Brain microvascular endothelial cell (primary cell): ENCODE measurements around the gene GFER.

Experiments
- DNase-seq: peaks from one replicate; pipeline ENCODE4 v3.0.0-alpha.2; 2020
- H3K27ac ChIP-seq: fragments of 250-450 bp; sonication (Bioruptor Pico); 2 replicates; pipeline ENCODE4 v1.5.1; 2020; ENCODE audit warnings: mild to moderate bottlenecking, moderate library complexity
- H3K27me3 ChIP-seq: fragments of 250-450 bp; sonication (Bioruptor Pico); replicated peaks from 2 replicates; pipeline ENCODE4 v1.5.1; 2020; ENCODE audit warnings: mild to moderate bottlenecking
- H3K36me3 ChIP-seq: fragments of 250-450 bp; sonication (Bioruptor Pico); replicated peaks from 2 replicates; pipeline ENCODE4 v1.5.1; 2020; ENCODE audit warnings: mild to moderate bottlenecking
- H3K4me3 ChIP-seq: 2 replicates; pipeline ENCODE4 v1.5.1; 2011; ENCODE audit warnings: low read depth, mild to moderate bottlenecking, control low read depth, low read length, moderate library complexity
- CTCF ChIP-seq: IDR thresholded peaks from 2 replicates; pipeline ENCODE4 v1.5.1; 2011; ENCODE audit warnings: low read depth, mild to moderate bottlenecking, moderate library complexity, low read length, control low read depth, inconsistent platforms; ENCODE audit errors: missing control alignments
- in situ Hi-C: cut with HindIII; loops from 2 replicates; pipeline ENCODE4 v1.10.0; 2017; ENCODE audit warnings: low sequenced_read_pairs, low pct_ligation_motif_present

GFER gene

GRCh38 chr16:2016407-2016922 is 32.5 kb downstream of the GFER start:
- Histone ChIP-seq H3K27me3 (peaks cover 13% of the 10 kb centered on the region), H3K27ac (no peak overlapping the region), H3K36me3 (no peaks in the 10 kb centered on the region), H3K4me3 (no peak overlapping the region)
- no peak for DNase-seq
- in situ Hi-C loops, result no loop called here
- TF ChIP-seq CTCF, result peak; percentile 74

- no peak for DNase-seq
- Histone ChIP-seq H3K36me3 (no peaks in the 10 kb centered on the region), H3K4me3 (peak within 1 kb of the TSS; percentile 39), H3K27me3 (peaks cover 13% of the 10 kb centered on the region), H3K27ac (no peak within 1 kb of the TSS)
- in situ Hi-C loops, result no loop called here
- no peak for TF ChIP-seq CTCF
Observed at GRCh38 chr16:2019518-2019920, 35.5 kb downstream of the GFER start, which contains the start of gene NPW. Gene NPW, plus strand, starts transcription at chr16:2019785.

- H3K27me3 ChIP-seq, result peaks cover 13% of the 10 kb centered on the region
- in situ Hi-C loops, result no loop called here
- DNase-seq, result no peak
- no peak overlapping the region for H3K27ac ChIP-seq
- no peaks in the 10 kb centered on the region for H3K36me3 ChIP-seq
- H3K4me3 ChIP-seq, result peak overlapping the region; percentile 39
- no peak for TF ChIP-seq CTCF
Observed at GRCh38 chr16:2019921-2020831, 36.2 kb downstream of the GFER start.

- Histone ChIP-seq H3K27ac (no peak overlapping the region), H3K36me3 (no peaks in the 10 kb centered on the region), H3K27me3 (peaks cover 13% of the 10 kb centered on the region), H3K4me3 (peak overlapping the region; percentile 44)
- in situ Hi-C loops, result no loop called here
- peak; percentile 23 for DNase-seq
- no peak for TF ChIP-seq CTCF
Observed at GRCh38 chr16:2022723-2023091, 38.7 kb downstream of the GFER start.

GRCh38 chr16:2023092-2024031 is 39.4 kb downstream of the GFER start:
- H3K4me3 ChIP-seq, result peak overlapping the region; percentile 44
- peak; percentile 92 for TF ChIP-seq CTCF
- no peaks in the 10 kb centered on the region for H3K36me3 ChIP-seq
- in situ Hi-C loops, result no loop called here
- peak; percentile 68 for DNase-seq
- no peak overlapping the region for H3K27ac ChIP-seq
- peaks cover 13% of the 10 kb centered on the region for H3K27me3 ChIP-seq
